HG02970 (cell line): ENCODE results near the gene TM4SF1.

ENCODE experiments used
- ATAC-seq: cut with Tn5 transposase; IDR thresholded peaks from one replicate; pipeline ENCODE4 v1.9.1; 2021; ENCODE audit warnings: mild to moderate bottlenecking, moderate library complexity, moderate number of reproducible peaks; ENCODE audit not compliant: unreplicated experiment, low FRiP score

Gene TM4SF1

GRCh38 chr3:149375501-149376196, 1.8 kb downstream of the TM4SF1 start:
- ATAC-seq: no peak

GRCh38 chr3:149374793-149375500, 2.5 kb downstream of the TM4SF1 start:
- ATAC-seq: no peak

DNA sequence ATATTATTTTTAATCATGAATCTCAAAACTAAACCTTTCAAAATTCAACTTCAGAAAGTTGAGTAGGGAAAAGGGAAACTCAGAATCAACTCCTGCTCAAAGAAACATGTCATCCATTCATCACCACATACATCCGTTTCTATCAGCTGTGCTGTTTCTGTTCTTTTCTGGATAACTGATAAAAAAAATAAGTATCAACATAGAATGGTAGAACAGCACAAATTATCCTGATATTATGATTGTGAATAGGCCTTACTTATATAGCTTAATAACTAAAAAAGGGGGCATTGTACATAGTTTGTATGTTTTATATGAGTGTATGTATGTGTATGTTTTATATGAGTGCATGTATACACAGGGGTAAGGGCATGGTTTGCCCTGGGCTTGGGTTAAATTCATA, 3.1 kb downstream of the TM4SF1 start:
- no peak for ATAC-seq

- no peak for ATAC-seq
Measured at GRCh38 chr3:149373235-149374125, 4.0 kb downstream of the TM4SF1 start.

GRCh38 chr3:149371723-149372114, 5.7 kb downstream of the TM4SF1 start:
- no peak for ATAC-seq

DNA sequence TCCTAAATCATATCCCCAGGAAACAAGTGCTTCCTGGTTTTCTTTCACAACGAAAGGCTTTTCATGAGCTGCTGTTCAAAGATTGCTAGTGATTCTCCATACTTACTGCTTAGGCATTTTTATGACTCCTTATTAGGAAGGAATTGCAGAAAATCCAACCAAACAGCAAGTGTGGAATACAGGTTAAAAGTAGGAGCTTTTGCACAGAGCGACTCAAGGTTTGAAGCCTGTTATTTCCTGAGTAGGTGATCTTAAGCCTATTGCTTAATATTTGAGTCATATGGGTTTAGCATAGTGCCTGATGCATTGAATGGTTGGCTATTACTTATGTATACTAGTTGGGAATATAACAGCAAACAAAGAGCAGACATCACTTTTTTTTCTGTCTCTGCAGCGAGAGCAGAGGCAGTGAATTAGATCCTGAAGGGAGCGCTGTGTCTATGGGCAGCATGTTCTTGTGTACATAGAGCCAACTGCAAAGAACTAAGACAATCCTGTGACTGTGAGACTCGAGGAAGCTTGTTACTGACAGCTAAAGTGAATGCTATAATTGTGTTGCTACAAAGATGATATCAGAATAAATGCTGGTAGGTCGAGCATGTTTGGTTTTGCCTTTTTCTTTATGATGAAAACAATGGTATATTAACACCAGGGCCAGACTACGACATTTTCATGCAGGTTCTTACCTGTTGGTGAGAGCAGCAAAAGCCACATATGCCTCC, 6.3 kb downstream of the TM4SF1 start:
- no peak for ATAC-seq

- ATAC-seq: no peak
Measured at GRCh38 chr3:149369991-149370866, 7.2 kb downstream of the TM4SF1 start.

- ATAC-seq: no peak
Measured at GRCh38 chr3:149368674-149369497, 8.6 kb downstream of the TM4SF1 start.

- no peak for ATAC-seq
Measured at GRCh38 chr3:149368201-149368673, 9.2 kb downstream of the TM4SF1 start.

GRCh38 chr3:149366941-149367840, 10.3 kb downstream of the TM4SF1 start:
- no peak for ATAC-seq

DNA sequence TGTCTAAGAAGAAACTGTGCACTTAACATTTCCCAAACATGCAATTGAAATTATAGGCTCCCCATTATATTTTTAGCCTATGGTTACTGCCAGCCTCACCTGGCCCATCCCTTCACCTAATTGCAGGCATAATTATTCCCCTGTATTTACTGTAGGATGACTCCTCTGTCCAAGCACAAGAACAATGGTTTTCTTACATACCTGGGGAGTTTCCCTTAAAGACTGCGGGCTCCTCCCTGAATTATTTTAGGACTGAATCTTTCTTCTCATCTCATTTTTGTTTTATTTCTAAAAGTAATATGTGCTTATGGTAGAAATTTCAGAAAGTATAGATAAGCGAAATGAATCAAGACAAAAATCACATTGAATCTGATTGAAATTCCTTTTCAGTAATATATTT, 11.4 kb downstream of the TM4SF1 start:
- no peak for ATAC-seq

- no peak for ATAC-seq
Measured at GRCh38 chr3:149364624-149365023, 12.8 kb downstream of the TM4SF1 start.

DNA sequence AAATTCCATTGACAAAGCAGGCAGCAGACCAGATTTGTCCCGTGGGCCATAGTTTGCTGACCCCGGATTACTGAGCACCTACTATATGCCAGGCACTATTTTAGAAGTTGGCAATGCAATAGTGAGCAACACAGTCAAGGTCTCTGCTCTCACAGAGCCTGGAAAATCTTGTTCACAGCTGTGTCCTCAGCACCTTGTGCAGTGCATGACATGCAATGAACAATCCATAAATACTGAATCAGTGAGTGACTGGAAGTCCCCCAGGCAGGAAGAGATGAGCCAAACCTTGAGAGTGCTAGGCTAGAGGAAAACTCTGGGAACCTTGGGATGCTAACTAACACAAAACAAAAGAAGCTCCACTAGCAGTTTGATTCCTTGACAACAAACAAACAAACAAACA, 14.4 kb downstream of the TM4SF1 start:
- no peak for ATAC-seq

DNA sequence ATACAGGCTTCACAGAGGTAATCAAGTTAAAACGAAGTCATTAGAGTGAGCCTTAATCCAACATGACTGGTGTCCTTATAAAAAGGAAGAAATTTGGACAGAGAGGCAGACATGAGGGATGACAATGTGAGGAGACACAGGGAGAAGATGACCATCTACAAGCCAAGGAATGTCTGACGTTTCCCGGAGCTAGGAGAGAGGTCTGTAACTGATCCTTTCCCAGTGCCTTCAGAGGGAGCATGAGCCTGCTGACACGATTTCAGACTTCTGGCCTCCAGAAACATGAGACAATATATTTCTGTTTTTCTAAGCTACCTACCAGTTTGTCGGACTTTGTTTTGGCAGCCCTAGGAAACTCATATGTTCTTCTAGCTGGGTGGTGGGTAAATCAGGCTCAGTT, 15.1 kb downstream of the TM4SF1 start:
- no peak for ATAC-seq

DNA sequence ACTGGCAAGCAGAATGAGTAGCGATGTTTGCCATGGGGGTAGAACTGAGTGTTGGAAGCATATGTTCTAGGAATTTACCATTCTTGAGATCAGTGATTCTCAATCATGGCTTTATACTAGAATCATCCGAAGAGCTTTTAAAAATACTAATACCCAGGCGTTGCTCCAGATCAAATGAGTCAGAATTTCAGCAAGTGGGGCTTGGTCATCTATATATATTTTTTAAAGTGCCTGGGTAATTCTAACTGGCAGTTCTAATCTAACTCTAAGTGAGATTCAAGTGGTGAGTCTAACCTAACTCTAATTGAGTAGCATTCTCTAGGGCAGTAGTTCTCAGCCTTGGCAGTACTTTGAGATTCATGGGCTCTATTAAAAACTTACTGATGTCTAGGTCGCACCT, 20.8 kb downstream of the TM4SF1 start:
- ATAC-seq: no peak

- no peak for ATAC-seq
Measured at GRCh38 chr3:149356044-149356592, 21.3 kb downstream of the TM4SF1 start.

- no peak for ATAC-seq
Measured at GRCh38 chr3:149353581-149354184, 23.8 kb downstream of the TM4SF1 start.
